GM23338 (cell line): ENCODE data around the gene ZNF516. TPM values are rescaled to one million over a fixed set of nuclear protein-coding genes. Genes with fewer than 3 reads are reported as not detected.

Source experiments
- ATAC-seq: fragments of 200-7000 bp; cut with Tn5 transposase; 3 replicates; pipeline ENCODE4 v1.9.1; 2020
- DNase-seq: peaks from one replicate; pipeline ENCODE4 v3.0.0-alpha.2; 2015; ENCODE audit warnings: low spot score
- H2AFZ ChIP-seq: fragments of 200-600 bp; sonication (generic); 2 replicates; pipeline ENCODE4 v1.8.0; 2016; ENCODE audit warnings: antibody characterized with exemption, mild to moderate bottlenecking, moderate library complexity
- H3F3A ChIP-seq: fragments of 200-600 bp; sonication (generic); replicated peaks from 2 replicates; pipeline ENCODE4 v1.8.0; 2017; ENCODE audit warnings: antibody characterized with exemption, mixed run types, low read depth
- H3K27ac ChIP-seq: fragments of 200-600 bp; sonication (generic); 2 replicates; pipeline ENCODE4 v1.6.1; 2016; ENCODE audit warnings: low read depth
- H3K27me3 ChIP-seq: fragments of 200-600 bp; sonication (generic); 2 replicates; pipeline ENCODE4 v1.8.0; 2016; ENCODE audit warnings: mild to moderate bottlenecking, mixed run types, moderate library complexity; ENCODE audit not compliant: insufficient read depth
- H3K36me3 ChIP-seq: fragments of 200-600 bp; sonication (generic); 2 replicates; pipeline ENCODE4 v1.8.0; 2016; ENCODE audit warnings: mild to moderate bottlenecking; ENCODE audit not compliant: insufficient read depth
- H3K4me1 ChIP-seq: fragments of 200-600 bp; sonication (generic); 2 replicates; pipeline ENCODE4 v1.8.0; 2016; ENCODE audit warnings: mild to moderate bottlenecking, moderate library complexity; ENCODE audit not compliant: insufficient read depth
- H3K4me2 ChIP-seq: fragments of 200-600 bp; sonication (generic); 2 replicates; pipeline ENCODE4 v1.7.1; 2017; ENCODE audit warnings: mixed run types
- H3K4me3 ChIP-seq: fragments of 200-600 bp; sonication (generic); 2 replicates; pipeline ENCODE4 v1.6.1; 2016; ENCODE audit warnings: mixed run types
- H3K79me2 ChIP-seq: fragments of 200-600 bp; sonication (generic); replicated peaks from 2 replicates; pipeline ENCODE4 v1.8.0; 2017; ENCODE audit warnings: mild to moderate bottlenecking; ENCODE audit not compliant: insufficient read depth
- H3K9me2 ChIP-seq: fragments of 200-600 bp; sonication (generic); 2 replicates; pipeline ENCODE4 v1.8.0; 2017; ENCODE audit not compliant: insufficient read depth
- H4K20me1 ChIP-seq: fragments of 200-600 bp; sonication (generic); replicated peaks from 2 replicates; pipeline ENCODE4 v1.8.0; 2017; ENCODE audit warnings: mild to moderate bottlenecking; ENCODE audit not compliant: insufficient read depth
- H3K27ac Mint-ChIP-seq: 2 replicates; pipeline ENCODE4 v1.8.0; 2020; ENCODE audit warnings: inconsistent platforms, mild to moderate bottlenecking, moderate library complexity, mixed read lengths
- H3K27me3 Mint-ChIP-seq: 3 replicates; pipeline ENCODE4 v1.8.0; 2022; ENCODE audit warnings: low read depth, mild to moderate bottlenecking, moderate library complexity, mixed read lengths, inconsistent platforms; ENCODE audit not compliant: insufficient read depth, poor library complexity
- H3K36me3 Mint-ChIP-seq: 3 replicates; pipeline ENCODE4 v1.8.0; 2021; ENCODE audit warnings: low read depth, mild to moderate bottlenecking, inconsistent platforms, moderate library complexity, mixed read lengths
- H3K4me1 Mint-ChIP-seq: 3 replicates; pipeline ENCODE4 v1.8.0; 2020; ENCODE audit warnings: mild to moderate bottlenecking, inconsistent platforms, mixed read lengths
- H3K4me3 Mint-ChIP-seq: 3 replicates; pipeline ENCODE4 v1.8.0; 2021; ENCODE audit warnings: moderate library complexity, mild to moderate bottlenecking, inconsistent platforms, mixed read lengths
- H3K9me3 Mint-ChIP-seq: 3 replicates; pipeline ENCODE4 v1.8.0; 2020; ENCODE audit warnings: moderate library complexity, mild to moderate bottlenecking, inconsistent platforms, mixed read lengths
- EZH2 ChIP-seq: fragments of 200-600 bp; sonication (generic); IDR thresholded peaks from one replicate; pipeline ENCODE4 v1.8.0; 2017; ENCODE audit warnings: antibody characterized with exemption, mild to moderate bottlenecking, low read depth; ENCODE audit not compliant: unreplicated experiment
- EZH2phosphoT487 ChIP-seq: fragments of 200-600 bp; sonication (generic); IDR thresholded peaks from one replicate; pipeline ENCODE4 v1.8.1; 2018; ENCODE audit warnings: antibody characterized with exemption; ENCODE audit not compliant: unreplicated experiment
- JUNB ChIP-seq: IDR thresholded peaks from one replicate; pipeline ENCODE4 v1.6.1; 2016; ENCODE audit warnings: antibody characterized with exemption; ENCODE audit not compliant: unreplicated experiment
- NANOG ChIP-seq: IDR thresholded peaks from 2 replicates; pipeline ENCODE4 v1.6.1; 2016; ENCODE audit warnings: antibody characterized with exemption, borderline replicate concordance
- POLR2AphosphoS5 ChIP-seq: IDR thresholded peaks from 2 replicates; pipeline ENCODE4 v1.6.1; 2016; ENCODE audit warnings: antibody characterized with exemption, low read depth
- STAT1 ChIP-seq: IDR thresholded peaks from one replicate; pipeline ENCODE4 v1.6.1; 2016; ENCODE audit warnings: antibody characterized with exemption; ENCODE audit not compliant: unreplicated experiment
- ZNF114 ChIP-seq: fragments of 250-450 bp; sonication (Bioruptor Pico); IDR thresholded peaks from 2 replicates; pipeline ENCODE4 v1.5.0; 2020; ENCODE audit warnings: mild to moderate bottlenecking, moderate library complexity
- ZNF331 ChIP-seq: fragments of 250-450 bp; sonication (Bioruptor Pico); IDR thresholded peaks from 2 replicates; pipeline ENCODE4 v1.5.0; 2020; ENCODE audit warnings: low read depth, mild to moderate bottlenecking, moderate library complexity
- polyA plus RNA-seq: library from polyadenylated mRNA; unstranded; fragments of >200 nt; fragmentation: Nextera tagmentation; extraction: Ambion mirVana; gene quantifications from 2 replicates; pipeline ENCODE4 v1.2.1, GENCODE V29; 2016
- total RNA-seq: library from RNA; depleted of rRNA; stranded (reverse); fragments of >200 nt; shearing (Covaris generic); gene quantifications from 2 replicates; pipeline ENCODE4 v1.2.3, GENCODE V29; 2014
- TF ChIP-seq, protein P1 (sequence below): fragments of 250-450 bp; sonication (Bioruptor Pico); IDR thresholded peaks from 2 replicates; pipeline ENCODE4 v1.5.0; 2020; ENCODE audit warnings: mild to moderate bottlenecking, moderate library complexity
- TF ChIP-seq, protein P2 (sequence below), 2 experiments: fragments of 200-600 bp in 1 of 2; sonication (generic) in 1 of 2; conservative IDR thresholded peaks; 2 replicates each; pipeline versions ENCODE4 v1.5.1 to v1.6.1; 2016 to 2017; ENCODE audit warnings: antibody characterized with exemption in 2 of 2, low read depth in 2 of 2, mild to moderate bottlenecking in 2 of 2, moderate library complexity in 1 of 2
- TF ChIP-seq, protein P3 (sequence below): IDR thresholded peaks from 2 replicates; pipeline ENCODE4 v1.6.1; 2016; ENCODE audit warnings: antibody characterized with exemption
- TF ChIP-seq, protein P4 (sequence below): IDR thresholded peaks from one replicate; pipeline ENCODE4 v1.6.1; 2018; ENCODE audit warnings: antibody characterized with exemption; ENCODE audit not compliant: unreplicated experiment

The ZNF516 gene
- total and polyA plus RNA-seq, 2 experiments from 2014 or later: 11.9 to 24.2 TPM

DNA sequence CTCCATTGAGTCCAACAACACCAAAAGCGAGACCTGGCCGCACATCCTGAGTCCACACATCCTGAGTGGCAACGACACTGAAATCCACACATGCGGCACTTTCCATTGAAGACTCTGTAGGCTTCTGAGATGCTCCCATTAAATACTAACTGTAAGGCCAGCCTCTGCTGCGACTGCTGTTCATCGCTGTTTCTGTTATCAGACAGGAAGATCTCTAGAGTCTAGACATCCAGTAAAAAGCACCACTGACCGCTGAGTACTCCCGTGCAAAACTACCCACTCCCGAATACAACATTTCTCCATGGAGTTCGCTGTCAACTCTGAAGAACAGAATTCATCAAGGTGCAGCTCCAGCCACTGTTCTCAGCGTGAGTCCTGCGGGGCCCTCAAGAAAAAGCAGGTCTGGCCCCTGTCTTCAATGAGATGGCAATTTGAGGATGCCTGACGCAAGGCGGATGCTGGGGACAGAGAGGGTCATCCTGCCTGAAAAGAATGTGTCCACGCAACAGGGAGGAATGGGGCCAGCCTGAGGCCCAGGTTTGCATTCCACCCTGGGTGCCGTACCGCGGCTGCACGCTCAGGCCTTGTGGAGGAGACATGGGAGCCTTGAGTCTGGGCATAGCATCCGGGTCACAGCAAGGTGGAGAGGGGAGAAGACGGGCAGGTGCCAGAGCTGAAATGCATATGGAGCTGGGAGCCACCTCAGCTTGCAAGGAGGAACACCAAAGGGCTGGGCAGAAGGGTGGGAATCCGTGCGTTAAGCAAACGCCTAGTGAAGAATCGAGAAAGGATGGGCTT, 61.9 kb downstream of the ZNF516 start:
- no peak overlapping the region for H3K4me3 ChIP-seq
- H3K27me3 ChIP-seq: no peaks in the 10 kb centered on the region
- H3K27me3 Mint-ChIP-seq: peaks cover 10% of the 10 kb centered on the region
- peaks cover 4% of the 10 kb centered on the region for H3K79me2 ChIP-seq
- H4K20me1 ChIP-seq: no peaks in the 10 kb centered on the region; the same call in none of the 2 replicates
- H3K27ac Mint-ChIP-seq: no peak overlapping the region
- no peaks in the 10 kb centered on the region for H3F3A ChIP-seq
- peaks cover 2% of the 10 kb centered on the region; the same call in 2 of the 3 replicates for H3K9me3 Mint-ChIP-seq
- H3K4me1 Mint-ChIP-seq: peaks cover 13% of the 10 kb centered on the region
- no peak for ATAC-seq
- H3K36me3 ChIP-seq: no peaks in the 10 kb centered on the region
- no peaks in the 10 kb centered on the region for H3K4me1 ChIP-seq
- H2AFZ ChIP-seq: no peak overlapping the region
- no peak for TF ChIP-seq ZNF114 (CRISPR knock-in tag)
- TF ChIP-seq, protein P1, sequence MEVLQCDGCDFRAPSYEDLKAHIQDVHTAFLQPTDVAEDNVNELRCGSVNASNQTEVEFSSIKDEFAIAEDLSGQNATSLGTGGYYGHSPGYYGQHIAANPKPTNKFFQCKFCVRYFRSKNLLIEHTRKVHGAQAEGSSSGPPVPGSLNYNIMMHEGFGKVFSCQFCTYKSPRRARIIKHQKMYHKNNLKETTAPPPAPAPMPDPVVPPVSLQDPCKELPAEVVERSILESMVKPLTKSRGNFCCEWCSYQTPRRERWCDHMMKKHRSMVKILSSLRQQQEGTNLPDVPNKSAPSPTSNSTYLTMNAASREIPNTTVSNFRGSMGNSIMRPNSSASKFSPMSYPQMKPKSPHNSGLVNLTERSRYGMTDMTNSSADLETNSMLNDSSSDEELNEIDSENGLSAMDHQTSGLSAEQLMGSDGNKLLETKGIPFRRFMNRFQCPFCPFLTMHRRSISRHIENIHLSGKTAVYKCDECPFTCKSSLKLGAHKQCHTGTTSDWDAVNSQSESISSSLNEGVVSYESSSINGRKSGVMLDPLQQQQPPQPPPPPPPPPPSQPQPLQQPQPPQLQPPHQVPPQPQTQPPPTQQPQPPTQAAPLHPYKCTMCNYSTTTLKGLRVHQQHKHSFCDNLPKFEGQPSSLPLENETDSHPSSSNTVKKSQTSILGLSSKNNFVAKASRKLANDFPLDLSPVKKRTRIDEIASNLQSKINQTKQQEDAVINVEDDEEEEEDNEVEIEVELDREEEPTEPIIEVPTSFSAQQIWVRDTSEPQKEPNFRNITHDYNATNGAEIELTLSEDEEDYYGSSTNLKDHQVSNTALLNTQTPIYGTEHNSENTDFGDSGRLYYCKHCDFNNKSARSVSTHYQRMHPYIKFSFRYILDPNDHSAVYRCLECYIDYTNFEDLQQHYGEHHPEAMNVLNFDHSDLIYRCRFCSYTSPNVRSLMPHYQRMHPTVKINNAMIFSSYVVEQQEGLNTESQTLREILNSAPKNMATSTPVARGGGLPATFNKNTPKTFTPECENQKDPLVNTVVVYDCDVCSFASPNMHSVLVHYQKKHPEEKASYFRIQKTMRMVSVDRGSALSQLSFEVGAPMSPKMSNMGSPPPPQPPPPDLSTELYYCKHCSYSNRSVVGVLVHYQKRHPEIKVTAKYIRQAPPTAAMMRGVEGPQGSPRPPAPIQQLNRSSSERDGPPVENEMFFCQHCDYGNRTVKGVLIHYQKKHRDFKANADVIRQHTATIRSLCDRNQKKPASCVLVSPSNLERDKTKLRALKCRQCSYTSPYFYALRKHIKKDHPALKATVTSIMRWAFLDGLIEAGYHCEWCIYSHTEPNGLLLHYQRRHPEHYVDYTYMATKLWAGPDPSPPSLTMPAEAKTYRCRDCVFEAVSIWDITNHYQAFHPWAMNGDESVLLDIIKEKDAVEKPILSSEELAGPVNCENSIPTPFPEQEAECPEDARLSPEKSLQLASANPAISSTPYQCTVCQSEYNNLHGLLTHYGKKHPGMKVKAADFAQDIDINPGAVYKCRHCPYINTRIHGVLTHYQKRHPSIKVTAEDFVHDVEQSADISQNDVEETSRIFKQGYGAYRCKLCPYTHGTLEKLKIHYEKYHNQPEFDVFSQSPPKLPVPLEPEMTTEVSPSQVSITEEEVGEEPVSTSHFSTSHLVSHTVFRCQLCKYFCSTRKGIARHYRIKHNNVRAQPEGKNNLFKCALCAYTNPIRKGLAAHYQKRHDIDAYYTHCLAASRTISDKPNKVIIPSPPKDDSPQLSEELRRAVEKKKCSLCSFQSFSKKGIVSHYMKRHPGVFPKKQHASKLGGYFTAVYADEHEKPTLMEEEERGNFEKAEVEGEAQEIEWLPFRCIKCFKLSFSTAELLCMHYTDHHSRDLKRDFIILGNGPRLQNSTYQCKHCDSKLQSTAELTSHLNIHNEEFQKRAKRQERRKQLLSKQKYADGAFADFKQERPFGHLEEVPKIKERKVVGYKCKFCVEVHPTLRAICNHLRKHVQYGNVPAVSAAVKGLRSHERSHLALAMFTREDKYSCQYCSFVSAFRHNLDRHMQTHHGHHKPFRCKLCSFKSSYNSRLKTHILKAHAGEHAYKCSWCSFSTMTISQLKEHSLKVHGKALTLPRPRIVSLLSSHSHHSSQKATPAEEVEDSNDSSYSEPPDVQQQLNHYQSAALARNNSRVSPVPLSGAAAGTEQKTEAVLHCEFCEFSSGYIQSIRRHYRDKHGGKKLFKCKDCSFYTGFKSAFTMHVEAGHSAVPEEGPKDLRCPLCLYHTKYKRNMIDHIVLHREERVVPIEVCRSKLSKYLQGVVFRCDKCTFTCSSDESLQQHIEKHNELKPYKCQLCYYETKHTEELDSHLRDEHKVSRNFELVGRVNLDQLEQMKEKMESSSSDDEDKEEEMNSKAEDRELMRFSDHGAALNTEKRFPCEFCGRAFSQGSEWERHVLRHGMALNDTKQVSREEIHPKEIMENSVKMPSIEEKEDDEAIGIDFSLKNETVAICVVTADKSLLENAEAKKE (CRISPR knock-in tag): no peak
- TF ChIP-seq, protein P2, sequence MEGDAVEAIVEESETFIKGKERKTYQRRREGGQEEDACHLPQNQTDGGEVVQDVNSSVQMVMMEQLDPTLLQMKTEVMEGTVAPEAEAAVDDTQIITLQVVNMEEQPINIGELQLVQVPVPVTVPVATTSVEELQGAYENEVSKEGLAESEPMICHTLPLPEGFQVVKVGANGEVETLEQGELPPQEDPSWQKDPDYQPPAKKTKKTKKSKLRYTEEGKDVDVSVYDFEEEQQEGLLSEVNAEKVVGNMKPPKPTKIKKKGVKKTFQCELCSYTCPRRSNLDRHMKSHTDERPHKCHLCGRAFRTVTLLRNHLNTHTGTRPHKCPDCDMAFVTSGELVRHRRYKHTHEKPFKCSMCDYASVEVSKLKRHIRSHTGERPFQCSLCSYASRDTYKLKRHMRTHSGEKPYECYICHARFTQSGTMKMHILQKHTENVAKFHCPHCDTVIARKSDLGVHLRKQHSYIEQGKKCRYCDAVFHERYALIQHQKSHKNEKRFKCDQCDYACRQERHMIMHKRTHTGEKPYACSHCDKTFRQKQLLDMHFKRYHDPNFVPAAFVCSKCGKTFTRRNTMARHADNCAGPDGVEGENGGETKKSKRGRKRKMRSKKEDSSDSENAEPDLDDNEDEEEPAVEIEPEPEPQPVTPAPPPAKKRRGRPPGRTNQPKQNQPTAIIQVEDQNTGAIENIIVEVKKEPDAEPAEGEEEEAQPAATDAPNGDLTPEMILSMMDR (conservative IDR thresholded peaks at IDR 0.05; ENCODE audit: low read depth in 2 of 2): no peak
- no peak for TF ChIP-seq NANOG
- TF ChIP-seq, protein P3, sequence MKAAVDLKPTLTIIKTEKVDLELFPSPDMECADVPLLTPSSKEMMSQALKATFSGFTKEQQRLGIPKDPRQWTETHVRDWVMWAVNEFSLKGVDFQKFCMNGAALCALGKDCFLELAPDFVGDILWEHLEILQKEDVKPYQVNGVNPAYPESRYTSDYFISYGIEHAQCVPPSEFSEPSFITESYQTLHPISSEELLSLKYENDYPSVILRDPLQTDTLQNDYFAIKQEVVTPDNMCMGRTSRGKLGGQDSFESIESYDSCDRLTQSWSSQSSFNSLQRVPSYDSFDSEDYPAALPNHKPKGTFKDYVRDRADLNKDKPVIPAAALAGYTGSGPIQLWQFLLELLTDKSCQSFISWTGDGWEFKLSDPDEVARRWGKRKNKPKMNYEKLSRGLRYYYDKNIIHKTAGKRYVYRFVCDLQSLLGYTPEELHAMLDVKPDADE: no peak
- TF ChIP-seq EZH2: no peak
- TF ChIP-seq, protein P4, sequence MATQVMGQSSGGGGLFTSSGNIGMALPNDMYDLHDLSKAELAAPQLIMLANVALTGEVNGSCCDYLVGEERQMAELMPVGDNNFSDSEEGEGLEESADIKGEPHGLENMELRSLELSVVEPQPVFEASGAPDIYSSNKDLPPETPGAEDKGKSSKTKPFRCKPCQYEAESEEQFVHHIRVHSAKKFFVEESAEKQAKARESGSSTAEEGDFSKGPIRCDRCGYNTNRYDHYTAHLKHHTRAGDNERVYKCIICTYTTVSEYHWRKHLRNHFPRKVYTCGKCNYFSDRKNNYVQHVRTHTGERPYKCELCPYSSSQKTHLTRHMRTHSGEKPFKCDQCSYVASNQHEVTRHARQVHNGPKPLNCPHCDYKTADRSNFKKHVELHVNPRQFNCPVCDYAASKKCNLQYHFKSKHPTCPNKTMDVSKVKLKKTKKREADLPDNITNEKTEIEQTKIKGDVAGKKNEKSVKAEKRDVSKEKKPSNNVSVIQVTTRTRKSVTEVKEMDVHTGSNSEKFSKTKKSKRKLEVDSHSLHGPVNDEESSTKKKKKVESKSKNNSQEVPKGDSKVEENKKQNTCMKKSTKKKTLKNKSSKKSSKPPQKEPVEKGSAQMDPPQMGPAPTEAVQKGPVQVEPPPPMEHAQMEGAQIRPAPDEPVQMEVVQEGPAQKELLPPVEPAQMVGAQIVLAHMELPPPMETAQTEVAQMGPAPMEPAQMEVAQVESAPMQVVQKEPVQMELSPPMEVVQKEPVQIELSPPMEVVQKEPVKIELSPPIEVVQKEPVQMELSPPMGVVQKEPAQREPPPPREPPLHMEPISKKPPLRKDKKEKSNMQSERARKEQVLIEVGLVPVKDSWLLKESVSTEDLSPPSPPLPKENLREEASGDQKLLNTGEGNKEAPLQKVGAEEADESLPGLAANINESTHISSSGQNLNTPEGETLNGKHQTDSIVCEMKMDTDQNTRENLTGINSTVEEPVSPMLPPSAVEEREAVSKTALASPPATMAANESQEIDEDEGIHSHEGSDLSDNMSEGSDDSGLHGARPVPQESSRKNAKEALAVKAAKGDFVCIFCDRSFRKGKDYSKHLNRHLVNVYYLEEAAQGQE: no peak
- TF ChIP-seq ZNF331 (CRISPR knock-in tag): no peak
- no peak for TF ChIP-seq JUNB
- TF ChIP-seq STAT1: no peak
- no peak for TF ChIP-seq POLR2AphosphoS5
- no peak for TF ChIP-seq EZH2phosphoT487
- no peak for DNase-seq
- H3K36me3 Mint-ChIP-seq: peaks cover 4% of the 10 kb centered on the region; the same call in 2 of the 3 replicates
- H3K4me2 ChIP-seq: no peak overlapping the region
- H3K9me2 ChIP-seq: no peaks in the 10 kb centered on the region
- no peak overlapping the region for H3K27ac ChIP-seq
- H3K4me3 Mint-ChIP-seq: no peak overlapping the region
